GM18508 (cell line): Measurements from ENCODE around the gene KIF2C.
"Not testable (repeated sequence)": the region's sequence is repeated elsewhere in the genome, so short reads cannot be mapped to it uniquely, and the experiment has no call there.

ENCODE experiments used
- ATAC-seq: cut with Tn5 transposase; IDR thresholded peaks from one replicate; pipeline ENCODE4 v1.9.1; 2021; ENCODE audit warnings: moderate number of reproducible peaks; ENCODE audit not compliant: insufficient read depth, unreplicated experiment

The KIF2C gene

GRCh38 chr1:44790968-44791801 lies 51.5 kb downstream of the KIF2C start:
- no peak for ATAC-seq

GRCh38 chr1:44792736-44793502 lies 53.3 kb downstream of the KIF2C start:
- ATAC-seq: no peak

GRCh38 chr1:44797886-44798285 lies 58.2 kb downstream of the KIF2C start:
- not testable (repeated sequence) for ATAC-seq

- ATAC-seq: no peak
These were observed 59.1 kb downstream of the KIF2C start for GRCh38 chr1:44798481-44799365.

- ATAC-seq: peak; percentile 49
These were observed 60.3 kb downstream of the KIF2C start, which contains the start of gene PLK3 for GRCh38 chr1:44799770-44800584. Gene PLK3, plus strand, starts transcription at chr1:44800377. Its CDS starts 87 bp downstream, at chr1:44800464.

GRCh38 chr1:44801491-44802305 lies 62.1 kb downstream of the KIF2C start:
- ATAC-seq: no peak

- ATAC-seq: no peak
These were observed 62.8 kb downstream of the KIF2C start for GRCh38 chr1:44802306-44803061.

- no peak for ATAC-seq
These were observed 63.4 kb downstream of the KIF2C start for GRCh38 chr1:44803062-44803311.

- no peak for ATAC-seq
These were observed 63.9 kb downstream of the KIF2C start for GRCh38 chr1:44803312-44804095.

GRCh38 chr1:44805311-44806024 lies 65.8 kb downstream of the KIF2C start:
- ATAC-seq: no peak

- ATAC-seq: no peak
These were observed 66.5 kb downstream of the KIF2C start for GRCh38 chr1:44806025-44806703.

- no peak for ATAC-seq
These were observed 67.2 kb downstream of the KIF2C start, which contains the start of gene DYNLT4 for GRCh38 chr1:44806704-44807363. Gene DYNLT4, minus strand, starts transcription at chr1:44807351. Its CDS starts 683 bp downstream, at chr1:44806668.

GRCh38 chr1:44807364-44808062 lies 67.9 kb downstream of the KIF2C start:
- no peak for ATAC-seq

GRCh38 chr1:44808063-44808937 lies 68.7 kb downstream of the KIF2C start, which contains the start of gene BTBD19:
Gene BTBD19, plus strand, starts transcription at chr1:44808523. Its CDS starts 298 bp downstream, at chr1:44808821.
- no peak for ATAC-seq
